ENCODE data around the gene FIGLA. TPM values are rescaled to one million over a fixed set of nuclear protein-coding genes. Genes with fewer than 3 reads are reported as not detected.

The FIGLA gene
- total RNA-seq, 1 donor: not detected

GRCh38 chr2:70728128-70728527 lies 62.3 kb downstream of the FIGLA start:
- DNase-seq (ENCODE audit: insufficient read length, low spot score, missing footprints): no peak
- no peak for TF ChIP-seq CTCF (IDR thresholded peaks at IDR 0.05; ENCODE audit: extremely low read depth, low read depth, low read length)
- no peaks in the 10 kb centered on the region for H3K4me1 ChIP-seq (ENCODE audit: insufficient read depth, low read length)
- no peak overlapping the region for H2AFZ ChIP-seq (ENCODE audit: low read length)
- no peaks in the 10 kb centered on the region for H3K79me2 ChIP-seq (ENCODE audit: insufficient read depth, low read length)
- no peaks in the 10 kb centered on the region for H3K36me3 ChIP-seq (ENCODE audit: insufficient read depth, low read length)
- no peaks in the 10 kb centered on the region for H4K20me1 ChIP-seq (ENCODE audit: insufficient read depth, low read length)
- no peak overlapping the region for H3K27ac ChIP-seq (ENCODE audit: low read depth, low read length)
- H3K4me2 ChIP-seq (ENCODE audit: insufficient read depth, low read length): no peak overlapping the region
- H3K4me3 ChIP-seq (ENCODE audit: insufficient read depth, low read length): no peak overlapping the region
- peaks cover 6% of the 10 kb centered on the region for H3K27me3 ChIP-seq (ENCODE audit: insufficient read depth, low read length)
- H3K9me3 ChIP-seq (ENCODE audit: low read depth, low read length): no peaks in the 10 kb centered on the region

Small RNA genes within 50 kb of the gene (small RNA-seq; reads per million reads assigned to genes)
- gene HMGN2P21: not detected

Other genes starting within 250 kb of the FIGLA start
- not detected in 2 replicates for gene TGFA, start 236.8 kb downstream of the FIGLA start, total RNA-seq
- not detected in 2 replicates for gene ADD2, start 22.4 kb downstream of the FIGLA start, total RNA-seq
- not detected in 2 replicates for gene CLEC4F, start 30.0 kb upstream of the FIGLA start, total RNA-seq
- not detected in 2 replicates for gene CD207, start 45.2 kb upstream of the FIGLA start, total RNA-seq
- 4.1 and 4.3 TPM in 2 replicates for gene VAX2, start 109.9 kb upstream of the FIGLA start, total RNA-seq
- 0.88 and 2.5 TPM in 2 replicates for gene ATP6V1B1, start 145.3 kb upstream of the FIGLA start, total RNA-seq
- gene ANKRD53, start 188.0 kb upstream of the FIGLA start, total RNA-seq: 0.88 and 1.1 TPM in 2 replicates
- gene TEX261, start 204.2 kb upstream of the FIGLA start, total RNA-seq: 30.0 and 36.8 TPM in 2 replicates

Measured in osteoblast (primary cell).